ENCODE results near the gene OR6K2.

OR6K2 gene

DNA sequence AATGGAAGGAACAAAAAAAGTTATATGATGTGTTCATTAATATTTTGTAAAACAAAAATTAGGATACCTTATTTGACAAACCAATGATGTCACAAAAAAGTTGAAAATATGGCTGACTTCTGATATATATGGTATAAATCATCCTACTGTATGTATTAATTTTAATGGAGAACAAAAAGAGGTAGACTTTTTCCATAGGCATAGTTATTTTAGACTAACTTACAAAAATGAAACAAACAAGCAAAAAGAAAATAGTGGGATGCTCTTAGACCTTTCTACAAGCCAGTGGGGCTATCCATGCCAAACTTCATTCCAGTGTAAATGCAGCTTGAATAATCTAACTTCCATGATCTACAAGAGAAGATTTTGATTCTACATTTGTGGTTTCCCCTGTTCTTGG, 13.4 kb downstream of the OR6K2 start:
- no peak overlapping the region for H3K4me3 ChIP-seq (ENCODE audit: low read depth, low read length)
- DNase-seq (ENCODE audit: low read depth) = no peak
- TF ChIP-seq, protein P1, sequence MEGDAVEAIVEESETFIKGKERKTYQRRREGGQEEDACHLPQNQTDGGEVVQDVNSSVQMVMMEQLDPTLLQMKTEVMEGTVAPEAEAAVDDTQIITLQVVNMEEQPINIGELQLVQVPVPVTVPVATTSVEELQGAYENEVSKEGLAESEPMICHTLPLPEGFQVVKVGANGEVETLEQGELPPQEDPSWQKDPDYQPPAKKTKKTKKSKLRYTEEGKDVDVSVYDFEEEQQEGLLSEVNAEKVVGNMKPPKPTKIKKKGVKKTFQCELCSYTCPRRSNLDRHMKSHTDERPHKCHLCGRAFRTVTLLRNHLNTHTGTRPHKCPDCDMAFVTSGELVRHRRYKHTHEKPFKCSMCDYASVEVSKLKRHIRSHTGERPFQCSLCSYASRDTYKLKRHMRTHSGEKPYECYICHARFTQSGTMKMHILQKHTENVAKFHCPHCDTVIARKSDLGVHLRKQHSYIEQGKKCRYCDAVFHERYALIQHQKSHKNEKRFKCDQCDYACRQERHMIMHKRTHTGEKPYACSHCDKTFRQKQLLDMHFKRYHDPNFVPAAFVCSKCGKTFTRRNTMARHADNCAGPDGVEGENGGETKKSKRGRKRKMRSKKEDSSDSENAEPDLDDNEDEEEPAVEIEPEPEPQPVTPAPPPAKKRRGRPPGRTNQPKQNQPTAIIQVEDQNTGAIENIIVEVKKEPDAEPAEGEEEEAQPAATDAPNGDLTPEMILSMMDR (conservative IDR thresholded peaks at IDR 0.05; ENCODE audit: low read depth, low read length) = no peak

DNA sequence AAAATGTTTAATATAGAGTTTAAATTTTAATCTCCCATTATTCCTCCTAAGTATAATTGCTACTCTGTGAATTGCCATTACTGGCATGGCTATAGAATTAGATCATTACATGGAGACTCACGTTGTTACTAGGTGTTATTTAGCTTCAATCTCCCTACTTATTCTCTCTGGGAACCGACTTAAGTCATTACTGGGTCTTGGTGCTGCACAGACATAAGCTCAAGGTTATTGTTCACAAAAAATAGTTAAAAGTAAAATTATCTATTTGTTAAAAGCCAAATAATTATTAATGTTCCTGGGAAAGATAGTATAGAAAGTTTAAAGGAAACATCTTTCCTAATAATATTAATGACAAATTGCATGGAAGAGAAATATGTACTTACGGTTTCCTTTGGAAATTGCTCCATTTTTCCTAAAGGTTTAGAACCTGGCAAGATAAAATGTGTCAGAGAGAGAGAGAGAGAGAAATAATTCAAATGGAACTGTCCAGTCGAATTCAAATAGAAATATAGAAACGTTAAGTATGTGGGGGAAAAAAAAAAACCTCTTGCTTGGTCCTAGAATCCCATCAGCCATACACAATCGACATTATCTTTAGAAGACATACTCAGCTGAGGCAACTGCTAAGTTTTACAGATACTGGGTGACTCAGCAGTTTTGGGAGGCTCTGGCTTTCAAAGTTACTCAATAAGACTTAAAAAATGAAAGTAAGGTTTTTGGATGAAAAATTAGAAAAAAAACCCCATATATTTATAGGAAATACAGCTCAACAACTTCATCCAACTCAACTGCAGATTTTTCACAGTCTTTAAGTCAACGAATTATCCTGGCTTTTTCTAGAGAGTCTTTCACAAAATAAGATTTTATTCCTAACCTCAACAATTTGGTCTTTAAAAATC, 14.1 kb downstream of the OR6K2 start, which contains the start of gene SPTA1:
TSS of gene SPTA1 (minus strand) at position 605 of the 899 bp plus-strand sequence. CDS start at position 407, 198 bp downstream.
- H3K4me3 ChIP-seq (ENCODE audit: low read depth, low read length) = no peak within 1 kb of the TSS
- TF ChIP-seq, protein P1 (conservative IDR thresholded peaks at IDR 0.05; ENCODE audit: low read depth, low read length) = no peak
- no peak for DNase-seq (ENCODE audit: low read depth)

- no peak for DNase-seq (ENCODE audit: low read depth)
- no peak overlapping the region for H3K4me3 ChIP-seq (ENCODE audit: low read depth, low read length)
- TF ChIP-seq, protein P1 (conservative IDR thresholded peaks at IDR 0.05; ENCODE audit: low read depth, low read length) = no peak
These were observed 15.4 kb downstream of the OR6K2 start for GRCh38 chr1:158685085-158685484.

- DNase-seq (ENCODE audit: low read depth) = no peak
- no peak overlapping the region for H3K4me3 ChIP-seq (ENCODE audit: low read depth, low read length)
- TF ChIP-seq, protein P1 (conservative IDR thresholded peaks at IDR 0.05; ENCODE audit: low read depth, low read length) = no peak
These were observed 18.8 kb downstream of the OR6K2 start for GRCh38 chr1:158681606-158682005.

DNA sequence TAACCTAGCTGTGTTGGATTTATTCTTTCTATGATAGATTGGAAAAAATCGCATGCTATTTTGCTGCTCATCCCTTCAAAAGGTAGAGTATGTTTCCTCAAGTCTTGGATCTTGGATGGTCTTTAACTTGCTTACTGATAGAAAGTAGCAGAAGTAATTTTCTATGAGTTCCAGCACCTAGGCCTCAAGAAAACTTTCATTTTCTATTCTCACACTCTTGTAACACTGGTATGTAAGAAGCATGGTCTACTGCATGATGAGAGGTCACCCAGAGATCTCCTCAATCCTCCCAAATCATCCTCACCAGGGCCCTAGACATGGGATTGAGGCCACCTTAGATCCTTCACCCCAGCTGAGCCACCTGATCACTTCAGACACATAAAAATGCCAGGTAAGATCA, 21.2 kb downstream of the OR6K2 start:
- no peak overlapping the region for H3K4me3 ChIP-seq (ENCODE audit: low read depth, low read length)
- TF ChIP-seq, protein P1 (conservative IDR thresholded peaks at IDR 0.05; ENCODE audit: low read depth, low read length) = no peak
- DNase-seq (ENCODE audit: low read depth) = no peak

- DNase-seq (ENCODE audit: low read depth) = no peak
- no peak overlapping the region for H3K4me3 ChIP-seq (ENCODE audit: low read depth, low read length)
- TF ChIP-seq, protein P1 (conservative IDR thresholded peaks at IDR 0.05; ENCODE audit: low read depth, low read length) = no peak
These were observed 24.7 kb downstream of the OR6K2 start for GRCh38 chr1:158675563-158676323.

Measured in choroid plexus epithelial cell (primary cell).